ENCODE measurements around the gene UGT2B7. TPM values are rescaled to one million over a fixed set of nuclear protein-coding genes. Genes with fewer than 3 reads are reported as not detected.

Gene UGT2B7
- total RNA-seq, 4 donors from 2014 or later, result not detected

GRCh38 chr4:69088473-69088872 lies 7.8 kb upstream of the UGT2B7 start:
- Histone ChIP-seq H3K4me3 (no peak overlapping the region), H3K36me3 (no peaks in the 10 kb centered on the region)
- TF ChIP-seq CTCF (IDR thresholded peaks at IDR 0.05), result no peak
- no peak for TF ChIP-seq POLR2A (IDR thresholded peaks at IDR 0.05)
- no peak for TF ChIP-seq EP300 (IDR thresholded peaks at IDR 0.05)

GRCh38 chr4:69089388-69089787 lies 6.9 kb upstream of the UGT2B7 start:
- no peak overlapping the region for H3K27ac ChIP-seq
- no peaks in the 10 kb centered on the region for H3K4me1 ChIP-seq
- no peak overlapping the region for H3K4me3 ChIP-seq
- no peaks in the 10 kb centered on the region for H3K36me3 ChIP-seq
- DNase-seq (ENCODE audit: low spot score in 2 of 2), result no peak
- no peaks in the 10 kb centered on the region for H3K27me3 ChIP-seq
- 63 to 71% methylated on average over 1 of the region's 1 CpG for WGBS, 2 donors
- TF ChIP-seq POLR2A (IDR thresholded peaks at IDR 0.05) (no peak), CTCF (IDR thresholded peaks at IDR 0.05) (no peak), EP300 (IDR thresholded peaks at IDR 0.05) (no peak)
- peaks cover 0 to 3% (median 0%) of the 10 kb centered on the region in 4 donors for H3K9me3 ChIP-seq

More at GRCh38 chr4:69088473-69088872, 7.8 kb upstream of the UGT2B7 start:
- H3K4me1 ChIP-seq, result no peaks in the 10 kb centered on the region
- DNase-seq (ENCODE audit: low spot score in 2 of 2), result no peak
- H3K27me3 ChIP-seq, result no peaks in the 10 kb centered on the region
- WGBS, 2 donors, result 73 to 89% methylated on average over 2 of the region's 2 CpGs
- no peak overlapping the region for H3K27ac ChIP-seq
- peaks cover 0 to 3% (median 0%) of the 10 kb centered on the region in 4 donors for H3K9me3 ChIP-seq

GRCh38 chr4:69092190-69092589 lies 4.1 kb upstream of the UGT2B7 start:
- TF ChIP-seq POLR2A (IDR thresholded peaks at IDR 0.05), result no peak
- no peak for TF ChIP-seq EP300 (IDR thresholded peaks at IDR 0.05)
- no peak for TF ChIP-seq CTCF (IDR thresholded peaks at IDR 0.05)
- DNase-seq (ENCODE audit: low spot score in 2 of 2), result no peak
- Histone ChIP-seq H3K27me3 (no peaks in the 10 kb centered on the region), H3K4me3 (no peak overlapping the region), H3K9me3 (peaks cover 0 to 3% (median 0%) of the 10 kb centered on the region in 4 donors), H3K36me3 (no peaks in the 10 kb centered on the region), H3K27ac (no peak overlapping the region), H3K4me1 (no peaks in the 10 kb centered on the region)
- WGBS, 2 donors, result 72 to 76% methylated on average over 1 of the region's 1 CpG

GRCh38 chr4:69092980-69093568 lies 3.2 kb upstream of the UGT2B7 start:
- Histone ChIP-seq H3K27me3 (no peaks in the 10 kb centered on the region), H3K9me3 (peaks cover 0 to 3% (median 0%) of the 10 kb centered on the region in 4 donors), H3K4me1 (no peaks in the 10 kb centered on the region), H3K4me3 (no peak overlapping the region), H3K27ac (no peak overlapping the region), H3K36me3 (no peaks in the 10 kb centered on the region)
- TF ChIP-seq EP300 (IDR thresholded peaks at IDR 0.05) (no peak), POLR2A (IDR thresholded peaks at IDR 0.05) (no peak), CTCF (IDR thresholded peaks at IDR 0.05) (no peak)
- DNase-seq (ENCODE audit: low spot score in 2 of 2), result no peak
- 76 to 87% methylated on average over 6 of the region's 6 CpGs for WGBS, 2 donors

- WGBS, 2 donors, result 90 to 92% methylated on average over 3 of the region's 3 CpGs
Observed at GRCh38 chr4:69093681-69094080, 2.6 kb upstream of the UGT2B7 start.

More at GRCh38 chr4:69093681-69094080, 2.6 kb upstream of the UGT2B7 start:
- no peak for DNase-seq (ENCODE audit: low spot score in 2 of 2)
- Histone ChIP-seq H3K27ac (no peak overlapping the region), H3K27me3 (no peaks in the 10 kb centered on the region), H3K9me3 (no peaks in the 10 kb centered on the region), H3K4me1 (no peaks in the 10 kb centered on the region), H3K4me3 (no peak overlapping the region), H3K36me3 (no peaks in the 10 kb centered on the region)
- no peak for TF ChIP-seq CTCF (IDR thresholded peaks at IDR 0.05)
- TF ChIP-seq POLR2A (IDR thresholded peaks at IDR 0.05), result no peak
- TF ChIP-seq EP300 (IDR thresholded peaks at IDR 0.05), result no peak

Measured in tibial nerve (tissue), 4 donors.